ENCODE results near the gene RBM33.

DNA sequence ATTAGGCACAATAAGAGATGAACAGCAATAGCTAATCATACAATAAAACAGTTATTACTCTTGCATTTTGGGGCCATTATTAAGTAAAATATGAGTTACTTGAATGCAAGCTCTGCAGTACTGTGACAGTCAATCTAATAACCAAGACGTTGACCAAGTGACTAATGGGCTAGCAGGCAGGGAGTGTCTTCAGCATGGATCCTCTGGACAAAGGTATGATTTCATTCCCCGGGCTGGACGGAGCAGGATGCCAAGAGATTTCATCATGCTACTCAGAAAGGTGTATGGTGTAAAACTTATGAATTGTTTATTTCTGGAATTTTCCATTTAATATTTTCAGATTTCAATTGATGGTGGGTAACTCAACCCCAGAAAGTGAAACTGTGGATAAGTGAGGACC, 86.9 kb downstream of the RBM33 start:
- TF ChIP-seq, protein P1, sequence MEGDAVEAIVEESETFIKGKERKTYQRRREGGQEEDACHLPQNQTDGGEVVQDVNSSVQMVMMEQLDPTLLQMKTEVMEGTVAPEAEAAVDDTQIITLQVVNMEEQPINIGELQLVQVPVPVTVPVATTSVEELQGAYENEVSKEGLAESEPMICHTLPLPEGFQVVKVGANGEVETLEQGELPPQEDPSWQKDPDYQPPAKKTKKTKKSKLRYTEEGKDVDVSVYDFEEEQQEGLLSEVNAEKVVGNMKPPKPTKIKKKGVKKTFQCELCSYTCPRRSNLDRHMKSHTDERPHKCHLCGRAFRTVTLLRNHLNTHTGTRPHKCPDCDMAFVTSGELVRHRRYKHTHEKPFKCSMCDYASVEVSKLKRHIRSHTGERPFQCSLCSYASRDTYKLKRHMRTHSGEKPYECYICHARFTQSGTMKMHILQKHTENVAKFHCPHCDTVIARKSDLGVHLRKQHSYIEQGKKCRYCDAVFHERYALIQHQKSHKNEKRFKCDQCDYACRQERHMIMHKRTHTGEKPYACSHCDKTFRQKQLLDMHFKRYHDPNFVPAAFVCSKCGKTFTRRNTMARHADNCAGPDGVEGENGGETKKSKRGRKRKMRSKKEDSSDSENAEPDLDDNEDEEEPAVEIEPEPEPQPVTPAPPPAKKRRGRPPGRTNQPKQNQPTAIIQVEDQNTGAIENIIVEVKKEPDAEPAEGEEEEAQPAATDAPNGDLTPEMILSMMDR (tag by site-specific recombination; IDR thresholded peaks at IDR 0.05), result no peak
- no peak for TF ChIP-seq ZNF274 (IDR thresholded peaks at IDR 0.05; ENCODE audit: low read length)
- no peak for TF ChIP-seq ZNF274 (tag by site-specific recombination; IDR thresholded peaks at IDR 0.05; ENCODE audit: borderline replicate concordance)
- TF ChIP-seq ZNF280D (tag by site-specific recombination; IDR thresholded peaks at IDR 0.05), result no peak
- TF ChIP-seq ZNF280C (tag by site-specific recombination; IDR thresholded peaks at IDR 0.05), result no peak
- TF ChIP-seq, protein P2, sequence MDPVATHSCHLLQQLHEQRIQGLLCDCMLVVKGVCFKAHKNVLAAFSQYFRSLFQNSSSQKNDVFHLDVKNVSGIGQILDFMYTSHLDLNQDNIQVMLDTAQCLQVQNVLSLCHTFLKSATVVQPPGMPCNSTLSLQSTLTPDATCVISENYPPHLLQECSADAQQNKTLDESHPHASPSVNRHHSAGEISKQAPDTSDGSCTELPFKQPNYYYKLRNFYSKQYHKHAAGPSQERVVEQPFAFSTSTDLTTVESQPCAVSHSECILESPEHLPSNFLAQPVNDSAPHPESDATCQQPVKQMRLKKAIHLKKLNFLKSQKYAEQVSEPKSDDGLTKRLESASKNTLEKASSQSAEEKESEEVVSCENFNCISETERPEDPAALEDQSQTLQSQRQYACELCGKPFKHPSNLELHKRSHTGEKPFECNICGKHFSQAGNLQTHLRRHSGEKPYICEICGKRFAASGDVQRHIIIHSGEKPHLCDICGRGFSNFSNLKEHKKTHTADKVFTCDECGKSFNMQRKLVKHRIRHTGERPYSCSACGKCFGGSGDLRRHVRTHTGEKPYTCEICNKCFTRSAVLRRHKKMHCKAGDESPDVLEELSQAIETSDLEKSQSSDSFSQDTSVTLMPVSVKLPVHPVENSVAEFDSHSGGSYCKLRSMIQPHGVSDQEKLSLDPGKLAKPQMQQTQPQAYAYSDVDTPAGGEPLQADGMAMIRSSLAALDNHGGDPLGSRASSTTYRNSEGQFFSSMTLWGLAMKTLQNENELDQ (tag by site-specific recombination; IDR thresholded peaks at IDR 0.05; ENCODE audit: low read depth), result no peak
- TF ChIP-seq ZNF121 (tag by site-specific recombination; IDR thresholded peaks at IDR 0.05), result no peak
- no peak for TF ChIP-seq ZNF555 (tag by site-specific recombination; conservative IDR thresholded peaks at IDR 0.05)
- no peak for TF ChIP-seq ZNF580 (tag by site-specific recombination; IDR thresholded peaks at IDR 0.05)
- no peak for TF ChIP-seq ZNF146 (tag by site-specific recombination; IDR thresholded peaks at IDR 0.05)
- TF ChIP-seq ZNF311 (tag by site-specific recombination; IDR thresholded peaks at IDR 0.05; ENCODE audit: borderline replicate concordance), result no peak
- no peak for TF ChIP-seq TCF7L2 (IDR thresholded peaks at IDR 0.05; ENCODE audit: borderline replicate concordance, low read depth, low read length)
- TF ChIP-seq MEIS1 (CRISPR knock-in tag; IDR thresholded peaks at IDR 0.05; ENCODE audit: borderline replicate concordance), result no peak
